GM12878 (cell line): ENCODE results near the gene ZNF765. TPM values are rescaled to one million over a fixed set of nuclear protein-coding genes. Genes with fewer than 3 reads are reported as not detected.
A peak's percentile ranks its signal among the peaks of the same experiment; 100 is the strongest.

Source experiments
- BHLHE40 ChIP-seq, 2 experiments: fragments of 450-650 bp in 1 of 2; IDR thresholded peaks; 2 replicates each; pipeline ENCODE4 v1.6.1; 2011 to 2017; ENCODE audit warnings: low read depth in 2 of 2, borderline replicate concordance in 1 of 2, improper control_type of control experiment in 1 of 2, low read length in 1 of 2, mild to moderate bottlenecking in 1 of 2
- BMI1 ChIP-seq: fragments of 450-650 bp; IDR thresholded peaks from 2 replicates; pipeline ENCODE4 v1.6.1; 2016; ENCODE audit warnings: mild to moderate bottlenecking, moderate library complexity, borderline replicate concordance
- CEBPB ChIP-seq, 2 experiments: fragments of 150-350 bp in 1 of 2; IDR thresholded peaks; 2 replicates each; pipeline ENCODE4 v1.6.1; 2012 to 2014; ENCODE audit warnings: low read depth in 2 of 2, low read length in 2 of 2, borderline replicate concordance in 1 of 2, inconsistent platforms in 1 of 2
- EED ChIP-seq: sonication (generic); IDR thresholded peaks from 2 replicates; pipeline ENCODE4 v1.6.1; 2016; ENCODE audit warnings: antibody characterized with exemption, low read depth
- IRF4 ChIP-seq: IDR thresholded peaks from 2 replicates; pipeline ENCODE4 v1.6.1; 2011; ENCODE audit warnings: low read depth, low read length
- NR2C1 ChIP-seq: fragments of 450-650 bp; IDR thresholded peaks from 2 replicates; pipeline ENCODE4 v1.6.1; 2017; ENCODE audit warnings: antibody characterized with exemption, mild to moderate bottlenecking, moderate library complexity
- PAX5 ChIP-seq: IDR thresholded peaks from 2 replicates; pipeline ENCODE4 v1.6.1; 2011; ENCODE audit warnings: low read depth, low read length, borderline replicate concordance
- RB1 ChIP-seq: fragments of 450-650 bp; formaldehyde crosslinking; IDR thresholded peaks from 2 replicates; pipeline ENCODE4 v1.6.1; 2017; ENCODE audit warnings: mild to moderate bottlenecking, borderline replicate concordance
- SPI1 ChIP-seq: IDR thresholded peaks from 2 replicates; pipeline ENCODE4 v1.6.1; 2011; ENCODE audit warnings: low read depth, mild to moderate bottlenecking, low read length, moderate library complexity, borderline replicate concordance; ENCODE audit not compliant: insufficient read depth
- TAF1 ChIP-seq: IDR thresholded peaks from 2 replicates; pipeline ENCODE4 v1.6.1; 2011; ENCODE audit warnings: mild to moderate bottlenecking, low read depth, low read length, borderline replicate concordance
- TBL1XR1 ChIP-seq: IDR thresholded peaks from 2 replicates; pipeline ENCODE4 v1.6.1; 2012; ENCODE audit warnings: low read depth, low read length, improper control_type of control experiment
- ZNF384 ChIP-seq: IDR thresholded peaks from 2 replicates; pipeline ENCODE4 v1.6.1; 2012; ENCODE audit warnings: low read depth, mild to moderate bottlenecking, low read length, improper control_type of control experiment, borderline replicate concordance
- polyA plus RNA-seq, 11 experiments: library from polyadenylated mRNA; depleted of rRNA in 4 of 11; unstranded in 6 of 11; stranded (reverse) in 5 of 11; fragments of >200 nt; fragmentation: Nextera tagmentation in 4 of 11; fragmentation: Illumina TruSeq in 1 of 11; extraction: Ambion mirVana in 4 of 11; extraction: Trizol in 1 of 11; gene quantifications; 1 replicate in 1 of 11; 2 replicates in 10 of 11; pipeline versions ENCODE4 v1.2.1 to v1.2.3, GENCODE V29; 2011 to 2016; ENCODE audit warnings: inconsistent platforms in 2 of 11, missing spikeins in 2 of 11, low read depth in 1 of 11
- total RNA-seq, 4 experiments: library from RNA; depleted of rRNA in 3 of 4; stranded (reverse); fragments of >200 nt in 3 of 4; fragmentation: Illumina TruSeq in 1 of 4; extraction: Trizol in 1 of 4; gene quantifications; 2 replicates each; pipeline versions ENCODE4 v1.2.1 to v1.2.3, GENCODE V29; 2013 to 2021
- TF ChIP-seq, protein P1 (sequence below): IDR thresholded peaks from 2 replicates; pipeline ENCODE4 v1.6.1; 2012; ENCODE audit warnings: mild to moderate bottlenecking, low read depth, low read length
- TF ChIP-seq, protein P2 (sequence below): fragments of 450-650 bp; formaldehyde crosslinking; IDR thresholded peaks from 2 replicates; pipeline ENCODE4 v1.4.0; 2020; ENCODE audit warnings: mild to moderate bottlenecking, moderate library complexity
- TF ChIP-seq, protein P3 (sequence below): IDR thresholded peaks from 2 replicates; pipeline ENCODE4 v1.6.1; 2012; ENCODE audit warnings: improper control_type of control experiment, low read depth, low read length; ENCODE audit not compliant: insufficient replicate concordance

Gene ZNF765
- total and polyA plus RNA-seq, 10 of the 15 experiments (the other 5 are each of a cell fraction or from before 2014, with no cell fraction given): 2.9 to 12.7 (median 7.0) TPM

DNA sequence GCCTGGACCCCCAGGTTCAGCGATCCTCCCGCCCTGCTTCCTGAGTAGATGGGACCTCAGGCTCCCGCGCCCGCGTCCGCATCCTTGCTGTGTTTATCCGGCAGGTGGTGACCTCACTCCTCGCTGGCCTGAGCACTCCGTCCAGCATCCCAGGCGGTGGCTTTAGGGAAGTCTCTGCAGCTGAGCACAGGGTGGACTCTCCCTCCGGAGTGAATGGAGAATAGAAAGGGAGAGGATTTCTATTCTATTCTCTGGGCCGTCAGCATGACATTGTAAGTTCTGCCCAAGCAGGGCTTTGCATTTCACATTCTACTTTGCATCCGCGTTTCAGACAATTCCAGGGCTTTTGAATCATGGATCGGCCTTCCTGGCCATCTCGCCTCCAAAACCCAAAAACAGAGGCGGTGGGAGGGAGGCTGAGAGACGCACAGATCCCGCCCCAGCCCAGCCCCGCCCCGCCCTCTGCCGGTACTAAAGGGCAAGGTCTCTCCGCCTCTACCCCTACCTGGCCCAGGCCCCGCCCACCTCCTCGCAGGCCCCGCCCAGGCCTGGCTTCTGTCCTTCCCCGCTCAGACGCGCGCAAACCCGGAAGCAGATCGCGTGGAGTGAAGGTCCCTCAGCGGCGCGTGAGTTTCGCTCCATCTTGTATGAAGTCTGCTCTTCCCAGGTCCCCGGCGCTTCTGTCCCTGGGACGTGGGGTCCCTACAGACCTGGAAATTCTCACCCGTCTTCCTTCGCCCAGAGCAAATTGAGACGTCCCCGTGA is 29.6 kb upstream of the ZNF765 start, which contains the start of gene ZNF525 (continued):
- TF ChIP-seq, protein P1, sequence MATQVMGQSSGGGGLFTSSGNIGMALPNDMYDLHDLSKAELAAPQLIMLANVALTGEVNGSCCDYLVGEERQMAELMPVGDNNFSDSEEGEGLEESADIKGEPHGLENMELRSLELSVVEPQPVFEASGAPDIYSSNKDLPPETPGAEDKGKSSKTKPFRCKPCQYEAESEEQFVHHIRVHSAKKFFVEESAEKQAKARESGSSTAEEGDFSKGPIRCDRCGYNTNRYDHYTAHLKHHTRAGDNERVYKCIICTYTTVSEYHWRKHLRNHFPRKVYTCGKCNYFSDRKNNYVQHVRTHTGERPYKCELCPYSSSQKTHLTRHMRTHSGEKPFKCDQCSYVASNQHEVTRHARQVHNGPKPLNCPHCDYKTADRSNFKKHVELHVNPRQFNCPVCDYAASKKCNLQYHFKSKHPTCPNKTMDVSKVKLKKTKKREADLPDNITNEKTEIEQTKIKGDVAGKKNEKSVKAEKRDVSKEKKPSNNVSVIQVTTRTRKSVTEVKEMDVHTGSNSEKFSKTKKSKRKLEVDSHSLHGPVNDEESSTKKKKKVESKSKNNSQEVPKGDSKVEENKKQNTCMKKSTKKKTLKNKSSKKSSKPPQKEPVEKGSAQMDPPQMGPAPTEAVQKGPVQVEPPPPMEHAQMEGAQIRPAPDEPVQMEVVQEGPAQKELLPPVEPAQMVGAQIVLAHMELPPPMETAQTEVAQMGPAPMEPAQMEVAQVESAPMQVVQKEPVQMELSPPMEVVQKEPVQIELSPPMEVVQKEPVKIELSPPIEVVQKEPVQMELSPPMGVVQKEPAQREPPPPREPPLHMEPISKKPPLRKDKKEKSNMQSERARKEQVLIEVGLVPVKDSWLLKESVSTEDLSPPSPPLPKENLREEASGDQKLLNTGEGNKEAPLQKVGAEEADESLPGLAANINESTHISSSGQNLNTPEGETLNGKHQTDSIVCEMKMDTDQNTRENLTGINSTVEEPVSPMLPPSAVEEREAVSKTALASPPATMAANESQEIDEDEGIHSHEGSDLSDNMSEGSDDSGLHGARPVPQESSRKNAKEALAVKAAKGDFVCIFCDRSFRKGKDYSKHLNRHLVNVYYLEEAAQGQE: no peak
- TF ChIP-seq BHLHE40 (IDR thresholded peaks at IDR 0.05; ENCODE audit: borderline replicate concordance in 1 of 2, low read depth in 2 of 2, low read length in 1 of 2): peak; percentile 70 to 74; a peak in 3 of 4 replicates
- TF ChIP-seq, protein P2, sequence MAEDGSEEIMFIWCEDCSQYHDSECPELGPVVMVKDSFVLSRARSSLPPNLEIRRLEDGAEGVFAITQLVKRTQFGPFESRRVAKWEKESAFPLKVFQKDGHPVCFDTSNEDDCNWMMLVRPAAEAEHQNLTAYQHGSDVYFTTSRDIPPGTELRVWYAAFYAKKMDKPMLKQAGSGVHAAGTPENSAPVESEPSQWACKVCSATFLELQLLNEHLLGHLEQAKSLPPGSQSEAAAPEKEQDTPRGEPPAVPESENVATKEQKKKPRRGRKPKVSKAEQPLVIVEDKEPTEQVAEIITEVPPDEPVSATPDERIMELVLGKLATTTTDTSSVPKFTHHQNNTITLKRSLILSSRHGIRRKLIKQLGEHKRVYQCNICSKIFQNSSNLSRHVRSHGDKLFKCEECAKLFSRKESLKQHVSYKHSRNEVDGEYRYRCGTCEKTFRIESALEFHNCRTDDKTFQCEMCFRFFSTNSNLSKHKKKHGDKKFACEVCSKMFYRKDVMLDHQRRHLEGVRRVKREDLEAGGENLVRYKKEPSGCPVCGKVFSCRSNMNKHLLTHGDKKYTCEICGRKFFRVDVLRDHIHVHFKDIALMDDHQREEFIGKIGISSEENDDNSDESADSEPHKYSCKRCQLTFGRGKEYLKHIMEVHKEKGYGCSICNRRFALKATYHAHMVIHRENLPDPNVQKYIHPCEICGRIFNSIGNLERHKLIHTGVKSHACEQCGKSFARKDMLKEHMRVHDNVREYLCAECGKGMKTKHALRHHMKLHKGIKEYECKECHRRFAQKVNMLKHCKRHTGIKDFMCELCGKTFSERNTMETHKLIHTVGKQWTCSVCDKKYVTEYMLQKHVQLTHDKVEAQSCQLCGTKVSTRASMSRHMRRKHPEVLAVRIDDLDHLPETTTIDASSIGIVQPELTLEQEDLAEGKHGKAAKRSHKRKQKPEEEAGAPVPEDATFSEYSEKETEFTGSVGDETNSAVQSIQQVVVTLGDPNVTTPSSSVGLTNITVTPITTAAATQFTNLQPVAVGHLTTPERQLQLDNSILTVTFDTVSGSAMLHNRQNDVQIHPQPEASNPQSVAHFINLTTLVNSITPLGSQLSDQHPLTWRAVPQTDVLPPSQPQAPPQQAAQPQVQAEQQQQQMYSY (CRISPR knock-in tag): no peak
- no peak for TF ChIP-seq CEBPB (IDR thresholded peaks at IDR 0.05; ENCODE audit: borderline replicate concordance in 1 of 2, low read depth in 2 of 2, low read length in 2 of 2)
- no peak for TF ChIP-seq EED
- TF ChIP-seq NR2C1: peak; percentile 72
- no peak for TF ChIP-seq RB1
- no peak for TF ChIP-seq TBL1XR1
- 0 out of 2 replicates have a peak, but pooled peaks have one; percentile 1 for TF ChIP-seq SPI1
- TF ChIP-seq BMI1: no peak
- TF ChIP-seq TAF1: peak; percentile 82
- no peak for TF ChIP-seq ZNF384
- TF ChIP-seq, protein P3, sequence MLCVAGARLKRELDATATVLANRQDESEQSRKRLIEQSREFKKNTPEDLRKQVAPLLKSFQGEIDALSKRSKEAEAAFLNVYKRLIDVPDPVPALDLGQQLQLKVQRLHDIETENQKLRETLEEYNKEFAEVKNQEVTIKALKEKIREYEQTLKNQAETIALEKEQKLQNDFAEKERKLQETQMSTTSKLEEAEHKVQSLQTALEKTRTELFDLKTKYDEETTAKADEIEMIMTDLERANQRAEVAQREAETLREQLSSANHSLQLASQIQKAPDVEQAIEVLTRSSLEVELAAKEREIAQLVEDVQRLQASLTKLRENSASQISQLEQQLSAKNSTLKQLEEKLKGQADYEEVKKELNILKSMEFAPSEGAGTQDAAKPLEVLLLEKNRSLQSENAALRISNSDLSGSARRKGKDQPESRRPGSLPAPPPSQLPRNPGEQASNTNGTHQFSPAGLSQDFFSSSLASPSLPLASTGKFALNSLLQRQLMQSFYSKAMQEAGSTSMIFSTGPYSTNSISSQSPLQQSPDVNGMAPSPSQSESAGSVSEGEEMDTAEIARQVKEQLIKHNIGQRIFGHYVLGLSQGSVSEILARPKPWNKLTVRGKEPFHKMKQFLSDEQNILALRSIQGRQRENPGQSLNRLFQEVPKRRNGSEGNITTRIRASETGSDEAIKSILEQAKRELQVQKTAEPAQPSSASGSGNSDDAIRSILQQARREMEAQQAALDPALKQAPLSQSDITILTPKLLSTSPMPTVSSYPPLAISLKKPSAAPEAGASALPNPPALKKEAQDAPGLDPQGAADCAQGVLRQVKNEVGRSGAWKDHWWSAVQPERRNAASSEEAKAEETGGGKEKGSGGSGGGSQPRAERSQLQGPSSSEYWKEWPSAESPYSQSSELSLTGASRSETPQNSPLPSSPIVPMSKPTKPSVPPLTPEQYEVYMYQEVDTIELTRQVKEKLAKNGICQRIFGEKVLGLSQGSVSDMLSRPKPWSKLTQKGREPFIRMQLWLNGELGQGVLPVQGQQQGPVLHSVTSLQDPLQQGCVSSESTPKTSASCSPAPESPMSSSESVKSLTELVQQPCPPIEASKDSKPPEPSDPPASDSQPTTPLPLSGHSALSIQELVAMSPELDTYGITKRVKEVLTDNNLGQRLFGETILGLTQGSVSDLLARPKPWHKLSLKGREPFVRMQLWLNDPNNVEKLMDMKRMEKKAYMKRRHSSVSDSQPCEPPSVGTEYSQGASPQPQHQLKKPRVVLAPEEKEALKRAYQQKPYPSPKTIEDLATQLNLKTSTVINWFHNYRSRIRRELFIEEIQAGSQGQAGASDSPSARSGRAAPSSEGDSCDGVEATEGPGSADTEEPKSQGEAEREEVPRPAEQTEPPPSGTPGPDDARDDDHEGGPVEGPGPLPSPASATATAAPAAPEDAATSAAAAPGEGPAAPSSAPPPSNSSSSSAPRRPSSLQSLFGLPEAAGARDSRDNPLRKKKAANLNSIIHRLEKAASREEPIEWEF: no peak
- TF ChIP-seq PAX5: no peak
- no peak for TF ChIP-seq IRF4
